Kidney epithelial cell (primary cell): Measurements from ENCODE around the gene ATM. TPM values are rescaled to one million over a fixed set of nuclear protein-coding genes. Genes with fewer than 3 reads are reported as not detected.

Source experiments
- DNase-seq: peaks from one replicate; pipeline ENCODE4 v3.0.0-alpha.2; 2010; ENCODE audit warnings: low read depth
- H3K27me3 ChIP-seq: 2 replicates; pipeline ENCODE4 v1.6.0; 2011; ENCODE audit warnings: low read length; ENCODE audit not compliant: control insufficient read depth, insufficient read depth
- H3K36me3 ChIP-seq: 2 replicates; pipeline ENCODE4 v1.5.1; 2011; ENCODE audit warnings: low read length; ENCODE audit not compliant: control insufficient read depth, insufficient read depth
- H3K4me3 ChIP-seq: 2 replicates; pipeline ENCODE4 v1.5.1; 2011; ENCODE audit warnings: low read depth, mild to moderate bottlenecking, control low read depth, low read length
- total RNA-seq: library from RNA; depleted of rRNA; stranded (reverse); fragments of >200 nt; gene quantifications from 2 replicates; pipeline ENCODE4 v1.2.3, GENCODE V29; 2015
- TF ChIP-seq, protein P1 (sequence below): IDR thresholded peaks from 2 replicates; pipeline ENCODE4 v1.5.1; 2011; ENCODE audit warnings: mild to moderate bottlenecking, moderate library complexity, low read length, control low read depth, inconsistent platforms; ENCODE audit not compliant: insufficient read depth, poor library complexity, severe bottlenecking

ATM gene
- total RNA-seq, 1 donor from 2014 or later: 28.5 TPM

GRCh38 chr11:108233277-108233945 lies 10.5 kb downstream of the ATM start:
- Histone ChIP-seq H3K4me3 (no peak overlapping the region), H3K36me3 (peaks cover 1% of the 10 kb centered on the region), H3K27me3 (no peaks in the 10 kb centered on the region)
- DNase-seq: no peak
- TF ChIP-seq, protein P1, sequence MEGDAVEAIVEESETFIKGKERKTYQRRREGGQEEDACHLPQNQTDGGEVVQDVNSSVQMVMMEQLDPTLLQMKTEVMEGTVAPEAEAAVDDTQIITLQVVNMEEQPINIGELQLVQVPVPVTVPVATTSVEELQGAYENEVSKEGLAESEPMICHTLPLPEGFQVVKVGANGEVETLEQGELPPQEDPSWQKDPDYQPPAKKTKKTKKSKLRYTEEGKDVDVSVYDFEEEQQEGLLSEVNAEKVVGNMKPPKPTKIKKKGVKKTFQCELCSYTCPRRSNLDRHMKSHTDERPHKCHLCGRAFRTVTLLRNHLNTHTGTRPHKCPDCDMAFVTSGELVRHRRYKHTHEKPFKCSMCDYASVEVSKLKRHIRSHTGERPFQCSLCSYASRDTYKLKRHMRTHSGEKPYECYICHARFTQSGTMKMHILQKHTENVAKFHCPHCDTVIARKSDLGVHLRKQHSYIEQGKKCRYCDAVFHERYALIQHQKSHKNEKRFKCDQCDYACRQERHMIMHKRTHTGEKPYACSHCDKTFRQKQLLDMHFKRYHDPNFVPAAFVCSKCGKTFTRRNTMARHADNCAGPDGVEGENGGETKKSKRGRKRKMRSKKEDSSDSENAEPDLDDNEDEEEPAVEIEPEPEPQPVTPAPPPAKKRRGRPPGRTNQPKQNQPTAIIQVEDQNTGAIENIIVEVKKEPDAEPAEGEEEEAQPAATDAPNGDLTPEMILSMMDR: no peak

- H3K36me3 ChIP-seq: peaks cover 1% of the 10 kb centered on the region
- TF ChIP-seq, protein P1: no peak
Measured at GRCh38 chr11:108235192-108235591, 12.3 kb downstream of the ATM start.

GRCh38 chr11:108235633-108236032 lies 12.8 kb downstream of the ATM start:
- Histone ChIP-seq H3K4me3 (no peak overlapping the region), H3K27me3 (no peaks in the 10 kb centered on the region), H3K36me3 (peaks cover 1% of the 10 kb centered on the region)
- no peak for DNase-seq
- TF ChIP-seq, protein P1: no peak

More at GRCh38 chr11:108235192-108235591, 12.3 kb downstream of the ATM start:
- Histone ChIP-seq H3K27me3 (no peaks in the 10 kb centered on the region), H3K4me3 (no peak overlapping the region)
- no peak for DNase-seq

GRCh38 chr11:108237058-108237481 lies 14.2 kb downstream of the ATM start:
- Histone ChIP-seq H3K36me3 (peaks cover 1% of the 10 kb centered on the region), H3K27me3 (no peaks in the 10 kb centered on the region), H3K4me3 (no peak overlapping the region)
- DNase-seq: no peak
- TF ChIP-seq, protein P1: no peak

- Histone ChIP-seq H3K36me3 (peaks cover 1% of the 10 kb centered on the region), H3K27me3 (no peaks in the 10 kb centered on the region), H3K4me3 (no peak overlapping the region)
- TF ChIP-seq, protein P1: no peak
- DNase-seq: no peak
Measured at GRCh38 chr11:108239076-108239475, 16.2 kb downstream of the ATM start.
